KMS-11 (cell line): ENCODE data around the gene PROCA1.
A peak's percentile ranks its signal among the peaks of the same experiment; 100 is the strongest.
"Not testable (repeated sequence)": the region's sequence is repeated elsewhere in the genome, so short reads cannot be mapped to it uniquely, and the experiment has no call there.

Source experiments
- H2AFZ ChIP-seq: fragments of 200-600 bp; sonication (generic); 2 replicates; pipeline ENCODE4 v1.6.1; 2016; ENCODE audit warnings: antibody characterized with exemption, mixed run types, low read depth
- H3K27ac ChIP-seq: fragments of 200-600 bp; sonication (generic); 2 replicates; pipeline ENCODE4 v1.6.1; 2016; ENCODE audit warnings: mild to moderate bottlenecking, mixed run types
- H3K27me3 ChIP-seq: fragments of 200-600 bp; sonication (generic); 2 replicates; pipeline ENCODE4 v1.6.1; 2017; ENCODE audit warnings: mild to moderate bottlenecking, low read depth, mixed run types, moderate library complexity; ENCODE audit not compliant: insufficient read depth
- H3K36me3 ChIP-seq: fragments of 200-600 bp; sonication (generic); 2 replicates; pipeline ENCODE4 v1.6.1; 2017; ENCODE audit warnings: mild to moderate bottlenecking, mixed run types; ENCODE audit not compliant: insufficient read depth
- H3K4me1 ChIP-seq: fragments of 200-600 bp; sonication (generic); 2 replicates; pipeline ENCODE4 v1.6.1; 2016; ENCODE audit warnings: mild to moderate bottlenecking, low read depth, mixed run types; ENCODE audit not compliant: poor library complexity, severe bottlenecking
- H3K4me2 ChIP-seq: fragments of 200-600 bp; sonication (generic); 2 replicates; pipeline ENCODE4 v1.7.0; 2016; ENCODE audit warnings: mild to moderate bottlenecking, mixed run types
- H3K4me3 ChIP-seq: fragments of 200-600 bp; sonication (generic); IDR thresholded peaks from 2 replicates; pipeline ENCODE4 v1.6.1; 2017; ENCODE audit warnings: low read depth, low read length, mixed read lengths; ENCODE audit not compliant: insufficient read depth
- H3K79me2 ChIP-seq: fragments of 200-600 bp; sonication (generic); 2 replicates; pipeline ENCODE4 v1.6.1; 2016; ENCODE audit warnings: low read depth, mixed run types; ENCODE audit not compliant: insufficient read depth
- H3K9ac ChIP-seq: fragments of 200-600 bp; sonication (generic); 2 replicates; pipeline ENCODE4 v1.6.1; 2016; ENCODE audit warnings: mild to moderate bottlenecking, mixed run types
- H4K20me1 ChIP-seq: fragments of 200-600 bp; sonication (generic); 2 replicates; pipeline ENCODE4 v1.6.1; 2016; ENCODE audit warnings: mild to moderate bottlenecking, mixed run types; ENCODE audit not compliant: insufficient read depth
- CTCF ChIP-seq: fragments of 200-600 bp; sonication (generic); conservative IDR thresholded peaks from 2 replicates; pipeline ENCODE4 v1.6.1; 2017; ENCODE audit warnings: low read depth, mild to moderate bottlenecking, antibody characterized with exemption, low read length, moderate library complexity, mixed read lengths

PROCA1 gene

GRCh38 chr17:28722417-28723158 lies 10.9 kb upstream of the PROCA1 start:
- H3K27ac ChIP-seq, result peak overlapping the region; percentile 31; the same call in 1 of the 2 replicates
- peaks cover 25% of the 10 kb centered on the region; the same call in 1 of the 2 replicates for H3K36me3 ChIP-seq
- peaks cover 55% of the 10 kb centered on the region for H3K4me1 ChIP-seq
- peak overlapping the region; percentile 72; the same call in 1 of the 2 replicates for H3K4me2 ChIP-seq
- no peak for TF ChIP-seq CTCF
- H4K20me1 ChIP-seq, result 0 out of 2 replicates have a peak, but pooled peaks cover 5% of the 10 kb centered on the region
- no peaks in the 10 kb centered on the region for H3K27me3 ChIP-seq
- no peak overlapping the region for H2AFZ ChIP-seq
- H3K79me2 ChIP-seq, result peaks cover 41% of the 10 kb centered on the region
- H3K4me3 ChIP-seq, result no peak overlapping the region
- no peak overlapping the region; the same call in 1 of the 2 replicates for H3K9ac ChIP-seq

- not testable (repeated sequence) for H4K20me1 ChIP-seq
- 0 out of 2 replicates have a peak, but pooled peaks have one; percentile 29 for TF ChIP-seq CTCF
Measured at GRCh38 chr17:28720997-28721329, 9.3 kb upstream of the PROCA1 start.

GRCh38 chr17:28720247-28720996 lies 8.7 kb upstream of the PROCA1 start:
- H4K20me1 ChIP-seq, result 0 out of 2 replicates have a peak, but pooled peaks cover 5% of the 10 kb centered on the region
- H3K4me2 ChIP-seq, result peak overlapping the region; percentile 72
- H3K4me3 ChIP-seq, result peak overlapping the region; percentile 65
- H3K9ac ChIP-seq, result peak overlapping the region; percentile 96
- H3K79me2 ChIP-seq, result peaks cover 38% of the 10 kb centered on the region
- peaks cover 49% of the 10 kb centered on the region for H3K4me1 ChIP-seq
- peaks cover 13% of the 10 kb centered on the region for H3K27me3 ChIP-seq
- no peak overlapping the region for H2AFZ ChIP-seq
- peaks cover 25% of the 10 kb centered on the region; the same call in 1 of the 2 replicates for H3K36me3 ChIP-seq
- peak overlapping the region; percentile 90 for H3K27ac ChIP-seq
- no peak; the same call in 1 of the 2 replicates for TF ChIP-seq CTCF

More at GRCh38 chr17:28720997-28721329, 9.3 kb upstream of the PROCA1 start:
- H3K4me1 ChIP-seq, result peaks cover 51% of the 10 kb centered on the region
- not testable (repeated sequence) for H2AFZ ChIP-seq, H3K27me3 ChIP-seq
- H3K79me2 ChIP-seq, result peaks cover 41% of the 10 kb centered on the region
- H3K4me2 ChIP-seq, result peak overlapping the region; percentile 72
- H3K4me3 ChIP-seq, result peak overlapping the region; percentile 65
- H3K36me3 ChIP-seq, result peaks cover 25% of the 10 kb centered on the region; the same call in 1 of the 2 replicates
- H3K27ac ChIP-seq, result peak overlapping the region; percentile 90
- H3K9ac ChIP-seq, result peak overlapping the region; percentile 96

- no peak for TF ChIP-seq CTCF
- Histone ChIP-seq H2AFZ (peak overlapping the region; percentile 86), H3K9ac (peak overlapping the region; percentile 96), H3K4me3 (no peak overlapping the region), H3K4me2 (peak overlapping the region; percentile 86), H3K27me3 (peaks cover 24% of the 10 kb centered on the region), H3K27ac (peak overlapping the region; percentile 90), H3K79me2 (peaks cover 36% of the 10 kb centered on the region), H3K36me3 (peaks cover 20% of the 10 kb centered on the region; the same call in 1 of the 2 replicates), H3K4me1 (peaks cover 35% of the 10 kb centered on the region), H4K20me1 (0 out of 2 replicates have a peak, but pooled peaks cover 5% of the 10 kb centered on the region)
Measured at GRCh38 chr17:28719021-28719433, 7.3 kb upstream of the PROCA1 start.
